CD14-positive monocyte (primary cell): ENCODE measurements around the gene CBLC. TPM values are rescaled to one million over a fixed set of nuclear protein-coding genes. Genes with fewer than 3 reads are reported as not detected.

ENCODE experiments used
- DNase-seq, 3 donors: peaks; one replicate each; pipeline ENCODE4 v3.0.0-alpha.2; 2011 to 2022
- H2AFZ ChIP-seq: 2 replicates; pipeline ENCODE4 v1.6.0; 2012; ENCODE audit warnings: mild to moderate bottlenecking, low read depth, low read length, inconsistent platforms; ENCODE audit not compliant: insufficient read depth, poor library complexity, severe bottlenecking
- H3K27ac ChIP-seq, 2 donors: 1 replicate in 1 of 2; 2 replicates in 1 of 2; pipeline ENCODE4 v1.5.1; 2012 to 2013; ENCODE audit warnings: low read length in 2 of 2, control low read depth in 1 of 2, inconsistent platforms in 1 of 2, low read depth in 1 of 2, mild to moderate bottlenecking in 1 of 2
- H3K27me3 ChIP-seq, 2 donors: one replicate each; pipeline versions ENCODE4 v1.6.0 to v1.6.1; 2011 to 2013; ENCODE audit warnings: low read length in 2 of 2; ENCODE audit not compliant: control insufficient read depth in 2 of 2, insufficient read depth in 2 of 2
- H3K36me3 ChIP-seq, 2 donors: replicated peaks in 1 of 2; 1 replicate in 1 of 2; 2 replicates in 1 of 2; pipeline versions ENCODE4 v1.5.1 to v1.6.1; 2012 to 2013; ENCODE audit warnings: low read length in 2 of 2, control low read depth in 1 of 2, inconsistent platforms in 1 of 2, mild to moderate bottlenecking in 1 of 2; ENCODE audit not compliant: insufficient read depth in 2 of 2, control insufficient read depth in 1 of 2
- H3K4me1 ChIP-seq, 2 donors: 1 replicate in 1 of 2; 2 replicates in 1 of 2; pipeline versions ENCODE4 v1.5.1 to v1.6.1; 2012 to 2013; ENCODE audit warnings: low read length in 2 of 2, control low read depth in 1 of 2, inconsistent platforms in 1 of 2, mild to moderate bottlenecking in 1 of 2, moderate library complexity in 1 of 2; ENCODE audit not compliant: insufficient read depth in 2 of 2, control insufficient read depth in 1 of 2
- H3K4me2 ChIP-seq: replicated peaks from 2 replicates; pipeline ENCODE3; 2012; ENCODE audit warnings: low read length, moderate library complexity, mild to moderate bottlenecking; ENCODE audit not compliant: poor library complexity, severe bottlenecking; ENCODE audit errors: extremely low read depth
- H3K4me3 ChIP-seq, 3 experiments: fragments of 200-600 bp in 1 of 3; sonication (generic) in 1 of 3; replicated peaks in 1 of 3; 1 replicate in 2 of 3; 2 replicates in 1 of 3; pipeline ENCODE4 v1.5.1; 2011 to 2013; ENCODE audit warnings: low read length in 3 of 3, mild to moderate bottlenecking in 3 of 3, control low read depth in 2 of 3, low read depth in 2 of 3, inconsistent platforms in 1 of 3, moderate library complexity in 1 of 3
- H3K79me2 ChIP-seq: 2 replicates; pipeline ENCODE4 v1.6.0; 2012; ENCODE audit warnings: mild to moderate bottlenecking, control low read depth, inconsistent platforms, low read length, moderate library complexity; ENCODE audit not compliant: insufficient read depth
- H3K9ac ChIP-seq: 2 replicates; pipeline ENCODE4 v1.6.0; 2017; ENCODE audit warnings: low read length, mild to moderate bottlenecking; ENCODE audit not compliant: insufficient read depth, poor library complexity, severe bottlenecking
- H3K9me3 ChIP-seq, 2 donors: replicated peaks in 1 of 2; 1 replicate in 1 of 2; 2 replicates in 1 of 2; pipeline versions ENCODE4 v1.5.1 to v1.6.1; 2012 to 2013; ENCODE audit warnings: low read length in 2 of 2, control low read depth in 1 of 2; ENCODE audit not compliant: control insufficient read depth in 1 of 2, insufficient read depth in 1 of 2
- H4K20me1 ChIP-seq: 2 replicates; pipeline ENCODE4 v1.6.0; 2012; ENCODE audit warnings: mild to moderate bottlenecking, low read length, control low read depth, moderate library complexity; ENCODE audit not compliant: insufficient read depth
- H3K27ac Mint-ChIP-seq, 7 donors: one replicate each; pipeline ENCODE4 v1.8.0; 2020; ENCODE audit warnings: mild to moderate bottlenecking in 7 of 7, mixed read lengths in 7 of 7, moderate library complexity in 6 of 7, inconsistent platforms in 2 of 7
- H3K27me3 Mint-ChIP-seq, 3 donors: one replicate each; pipeline ENCODE4 v1.8.0; 2021 to 2022; ENCODE audit warnings: low read depth in 3 of 3, mild to moderate bottlenecking in 3 of 3, mixed read lengths in 3 of 3, moderate library complexity in 3 of 3, inconsistent platforms in 1 of 3
- H3K36me3 Mint-ChIP-seq, 2 donors: one replicate each; pipeline ENCODE4 v1.8.0; 2020; ENCODE audit warnings: mixed read lengths in 2 of 2, inconsistent platforms in 1 of 2, mild to moderate bottlenecking in 1 of 2
- H3K4me1 Mint-ChIP-seq: one replicate; pipeline ENCODE4 v1.8.0; 2020; ENCODE audit warnings: mild to moderate bottlenecking, mixed read lengths
- H3K4me3 Mint-ChIP-seq, 2 donors: one replicate each; pipeline ENCODE4 v1.8.0; 2020; ENCODE audit warnings: mild to moderate bottlenecking in 2 of 2, mixed read lengths in 2 of 2, moderate library complexity in 1 of 2
- H3K9me3 Mint-ChIP-seq, 7 donors: one replicate each; pipeline ENCODE4 v1.8.0; 2020 to 2022; ENCODE audit warnings: mixed read lengths in 7 of 7, mild to moderate bottlenecking in 6 of 7, moderate library complexity in 6 of 7, inconsistent platforms in 2 of 7
- CTCF ChIP-seq: fragments of 200-600 bp; IDR thresholded peaks from one replicate; pipeline ENCODE4 v1.8.0; 2022; ENCODE audit warnings: antibody characterized with exemption, mild to moderate bottlenecking
- WGBS: methylation state at CpG from one replicate; pipeline ENCODE4 v1.1.5; 2013; ENCODE audit warnings: missing lambda C conversion rate; ENCODE audit not compliant: insufficient coverage; 5-methylcytosine and 5-hydroxymethylcytosine counted together
- intact Hi-C, 2 donors: fragments of 100-400 bp; cut with micrococcal nuclease; formaldehyde crosslinking; loops; one replicate each; pipeline versions ENCODE4 v1.15.0 to v1.15.1; 2023
- polyA plus RNA-seq, 3 donors: library from polyadenylated mRNA; depleted of rRNA in 1 of 3; unstranded in 2 of 3; stranded (reverse) in 1 of 3; fragments of 300-500 nt in 2 of 3; fragments of >200 nt in 1 of 3; fragmentation: Illumina TruSeq in 2 of 3; gene quantifications; 1 replicate in 2 of 3; 2 replicates in 1 of 3; pipeline ENCODE4 v1.2.3, GENCODE V29; 2012 to 2021

CBLC gene
- polyA plus RNA-seq, 3 donors, result not detected

GRCh38 chr19:44747739-44748425, 29.8 kb upstream of the CBLC start:
- Histone ChIP-seq H3K79me2 (peaks cover 41% of the 10 kb centered on the region), H2AFZ (no peak overlapping the region), H4K20me1 (peaks cover 27% of the 10 kb centered on the region), H3K4me1 (peaks cover 85 to 87% of the 10 kb centered on the region in 2 donors), H3K9ac (peak overlapping the region; percentile 98), H3K36me3 (peaks cover 22 to 23% of the 10 kb centered on the region in 2 donors), H3K27me3 (no peaks in the 10 kb centered on the region), H3K4me2 (peak overlapping the region; percentile 96), H3K4me3 (peak overlapping the region; percentile 45 to 96 (median 46)), H3K27ac (peak overlapping the region; percentile 96 to 99), H3K9me3 (no peaks in the 10 kb centered on the region)
- DNase-seq, result peak; percentile 76 to 85 (median 84)
- Mint-ChIP-seq H3K4me1 (peaks cover 81% of the 10 kb centered on the region), H3K4me3 (peak overlapping the region; percentile 86 to 93), H3K36me3 (peaks cover 35 to 38% of the 10 kb centered on the region in 2 donors), H3K27me3 (peaks cover 4 to 9% (median 7%) of the 10 kb centered on the region in 3 donors), H3K27ac (peak overlapping the region; percentile 98 to 100 (median 99)), H3K9me3 (peaks cover 0 to 2% (median 0%) of the 10 kb centered on the region in 7 donors)
- no peak for TF ChIP-seq CTCF
- WGBS, result 0% methylated on average over 9 of the region's 26 CpGs
- intact Hi-C loops, result loop anchor here in 1 of 2 donors (2.0 kb wide), 1 partner anchor 23 kb away; no protein-coding TSS in a partner anchor

- H3K36me3 Mint-ChIP-seq, result peaks cover 37 to 40% of the 10 kb centered on the region in 2 donors
- peaks cover 41% of the 10 kb centered on the region for H3K79me2 ChIP-seq
- H3K36me3 ChIP-seq, result peaks cover 22 to 24% of the 10 kb centered on the region in 2 donors
- no peak within 1 kb of the TSS for H2AFZ ChIP-seq
- H4K20me1 ChIP-seq, result peaks cover 27% of the 10 kb centered on the region
- intact Hi-C loops, result loop anchor here in 1 of 2 donors (2.0 kb wide), 1 partner anchor 22 kb away; no protein-coding TSS in a partner anchor
- H3K27me3 ChIP-seq, result no peaks in the 10 kb centered on the region
- peak within 1 kb of the TSS; percentile 88 to 96 (median 95) for H3K4me3 ChIP-seq
- H3K4me3 Mint-ChIP-seq, result peak within 1 kb of the TSS; percentile 96 to 98
- no peaks in the 10 kb centered on the region for H3K9me3 ChIP-seq
- WGBS, result under 1% methylated on average over 74 of the region's 88 CpGs
- peak; percentile 78 to 80 (median 79) for DNase-seq
- peak within 1 kb of the TSS; percentile 96 to 99 for H3K27ac ChIP-seq
- no peak for TF ChIP-seq CTCF
- peak within 1 kb of the TSS; percentile 96 for H3K4me2 ChIP-seq
- H3K9me3 Mint-ChIP-seq, result peaks cover 0 to 2% (median 0%) of the 10 kb centered on the region in 7 donors
- H3K27ac Mint-ChIP-seq, result peak within 1 kb of the TSS; percentile 98 to 100 (median 99)
- H3K4me1 Mint-ChIP-seq, result peaks cover 77% of the 10 kb centered on the region
- H3K27me3 Mint-ChIP-seq, result peaks cover 4 to 9% (median 7%) of the 10 kb centered on the region in 3 donors
- H3K4me1 ChIP-seq, result peaks cover 83 to 85% of the 10 kb centered on the region in 2 donors
- peak within 1 kb of the TSS; percentile 98 for H3K9ac ChIP-seq
These were observed 29.1 kb upstream of the CBLC start, which contains the start of gene BCL3 for GRCh38 chr19:44748426-44749254. TSS of gene BCL3 (plus strand) at chr19:44748708. CDS start at chr19:44748791, 83 bp downstream.
